ENCODE data around the gene ACOX1.
A peak's percentile ranks its signal among the peaks of the same experiment; 100 is the strongest.

ACOX1 gene

GRCh38 chr17:76008208-76008607, 29.2 kb upstream of the ACOX1 start:
- DNase-seq, result no peak

GRCh38 chr17:76007850-76008165, 28.8 kb upstream of the ACOX1 start:
- DNase-seq, result no peak

GRCh38 chr17:76007131-76007849, 28.3 kb upstream of the ACOX1 start:
- no peak for DNase-seq

- DNase-seq, result peak; percentile 88 to 93
These were observed 26.5 kb upstream of the ACOX1 start for GRCh38 chr17:76005263-76006149.

- DNase-seq, result no peak
These were observed 25.8 kb upstream of the ACOX1 start for GRCh38 chr17:76004750-76005262.

GRCh38 chr17:76003915-76004314, 24.9 kb upstream of the ACOX1 start:
- DNase-seq, result no peak

GRCh38 chr17:76002100-76002499, 23.1 kb upstream of the ACOX1 start:
- no peak for DNase-seq

- DNase-seq, result no peak
These were observed 22.0 kb upstream of the ACOX1 start, which contains the start of gene CDK3 for GRCh38 chr17:76000755-76001521. Gene CDK3, plus strand, starts transcription at chr17:76000855. Its CDS starts 571 bp downstream, at chr17:76001426.

GRCh38 chr17:76000016-76000754, 21.2 kb upstream of the ACOX1 start:
- peak; percentile 75 to 79 for DNase-seq

- DNase-seq, result no peak
These were observed 19.4 kb upstream of the ACOX1 start for GRCh38 chr17:75998327-75998795.

GRCh38 chr17:75996665-75997590, 18.0 kb upstream of the ACOX1 start:
- peak; percentile 39 to 56 for DNase-seq

GRCh38 chr17:75995385-75995925, 16.5 kb upstream of the ACOX1 start:
- DNase-seq, result no peak

GRCh38 chr17:75994802-75995370, 15.9 kb upstream of the ACOX1 start:
- DNase-seq, result no peak

- DNase-seq, result no peak
These were observed 12.4 kb upstream of the ACOX1 start for GRCh38 chr17:75991396-75991795.

- no peak for DNase-seq
These were observed 8.1 kb upstream of the ACOX1 start for GRCh38 chr17:75987041-75987440.

GRCh38 chr17:75985986-75986385, 7.0 kb upstream of the ACOX1 start:
- DNase-seq, result no peak

GRCh38 chr17:75983501-75984181, 4.7 kb upstream of the ACOX1 start:
- DNase-seq, result no peak

GRCh38 chr17:75981019-75981615, 2.2 kb upstream of the ACOX1 start:
- DNase-seq, result no peak
